AG04449 (cell line): Measurements from ENCODE around the gene CMC4.

ENCODE experiments used
- CTCF ChIA-PET: fragments of 350-600 bp; formaldehyde crosslinking; extraction: SDS; loops from one replicate; lab custom pipeline; 2021; ENCODE audit warnings: antibody characterized with exemption; lab: Yijun Ruan, JAX
- POLR2A ChIA-PET: fragments of 400-600, 350-600 bp; formaldehyde crosslinking; extraction: SDS; loops from one replicate; lab custom pipeline; 2020; ENCODE audit warnings: antibody characterized with exemption, inconsistent platforms; lab: Yijun Ruan, JAX
- DNase-seq: peaks from one replicate; pipeline ENCODE4 v3.0.0-alpha.2; 2010; ENCODE audit warnings: low read depth, low spot score
- H3K4me3 ChIP-seq: 2 replicates; pipeline ENCODE4 v1.5.1; 2011; ENCODE audit warnings: low read depth, mild to moderate bottlenecking, control low read depth, low read length
- CTCF ChIP-seq: IDR thresholded peaks from one replicate; pipeline ENCODE4 v1.5.1; 2011; ENCODE audit warnings: mild to moderate bottlenecking, moderate library complexity, low read length, control low read depth, inconsistent platforms; ENCODE audit not compliant: insufficient read depth; ENCODE audit errors: missing control alignments

CMC4 gene

GRCh38 chrX:155070975-155071693 lies at the start of gene CMC4, which contains the start of the genes BRCC3 and MTCP1:
TSS of gene CMC4 (minus strand) at chrX:155071136. CDS start at chrX:155064023, 7,113 bp downstream.
TSS of gene BRCC3 (plus strand) at chrX:155071508. CDS start at chrX:155071528, 20 bp downstream.
TSS of gene MTCP1 (minus strand) at chrX:155071136. CDS start at chrX:155066010, 5,126 bp downstream.
- H3K4me3 ChIP-seq = peak within 1 kb of the TSS; percentile 71
- ChIA-PET POLR2A (no interaction called here), CTCF (interaction anchor here (0.6 to 7.1 kb wide), 2 partner anchors 14 to 23 kb away, joined by 3 to 47 read pairs; no protein-coding TSS in a partner anchor)
- no peak for TF ChIP-seq CTCF
- DNase-seq = no peak

GRCh38 chrX:155115174-155115819 lies 44.4 kb upstream of the CMC4 start:
- H3K4me3 ChIP-seq = no peak overlapping the region
- no peak for TF ChIP-seq CTCF
- DNase-seq = no peak
- ChIA-PET CTCF (no interaction called here), POLR2A (no interaction called here)

- no peak for TF ChIP-seq CTCF
- CTCF ChIA-PET = interaction anchor here (1.1 kb wide), 1 partner anchor 18 kb away, joined by 5 read pairs; no protein-coding TSS in a partner anchor
- no peak for DNase-seq
- POLR2A ChIA-PET = no interaction called here
- H3K4me3 ChIP-seq = no peak overlapping the region
Measured at GRCh38 chrX:155113097-155113496, 42.2 kb upstream of the CMC4 start.

- POLR2A ChIA-PET = no interaction called here
- H3K4me3 ChIP-seq = no peak overlapping the region
- no peak for DNase-seq
- no peak for TF ChIP-seq CTCF
- CTCF ChIA-PET = no interaction called here
Measured at GRCh38 chrX:155112171-155112570, 41.2 kb upstream of the CMC4 start.

- CTCF ChIA-PET = no interaction called here
- H3K4me3 ChIP-seq = no peak overlapping the region
- no peak for TF ChIP-seq CTCF
- no peak for DNase-seq
- POLR2A ChIA-PET = no interaction called here
Measured at GRCh38 chrX:155108427-155108826, 37.5 kb upstream of the CMC4 start.

GRCh38 chrX:155105919-155106318 lies 35.0 kb upstream of the CMC4 start:
- TF ChIP-seq CTCF = no peak
- POLR2A ChIA-PET = no interaction called here
- DNase-seq = no peak
- CTCF ChIA-PET = interaction anchor here (4.1 kb wide), 1 partner anchor 11 kb away, joined by 21 read pairs; no protein-coding TSS in a partner anchor
- no peak overlapping the region for H3K4me3 ChIP-seq
